ENCODE measurements around the gene CPEB4. TPM values are rescaled to one million over a fixed set of nuclear protein-coding genes. Genes with fewer than 3 reads are reported as not detected.

CPEB4 gene
- total and polyA plus RNA-seq, 2 donors (not counting 3 experiments of a cell fraction or from before 2014, with no cell fraction given): 11.3 to 16.4 TPM

- intact Hi-C loops (cut with micrococcal nuclease): no loop called here
- H3K4me2 ChIP-seq (ENCODE audit: insufficient read depth, low read length): peak overlapping the region; percentile 77
- TF ChIP-seq JUN (IDR thresholded peaks at IDR 0.05; ENCODE audit: borderline replicate concordance, insufficient read depth, insufficient read length, low read depth) (no peak), POLR2A (IDR thresholded peaks at IDR 0.05; ENCODE audit: low read depth, low read length) (no peak), MAX (IDR thresholded peaks at IDR 0.05; ENCODE audit: insufficient read depth, insufficient read length) (no peak), FOS (IDR thresholded peaks at IDR 0.05; ENCODE audit: borderline replicate concordance, insufficient read depth, low read length) (no peak), POLR2AphosphoS5 (IDR thresholded peaks at IDR 0.05; ENCODE audit: insufficient read depth, low read depth, low read length) (no peak)
- H3K79me2 ChIP-seq (ENCODE audit: control insufficient read depth, insufficient read depth, low read length): peaks cover 52% of the 10 kb centered on the region
- peak overlapping the region in 2 of 3 experiments; percentile 17 to 84 for H3K4me3 ChIP-seq (replicated peaks in 1 of 3; ENCODE audit: insufficient read depth in 1 of 3, low read depth in 1 of 3, low read length in 3 of 3)
- H3K36me3 ChIP-seq (ENCODE audit: control insufficient read depth in 2 of 2, extremely low read depth in 1 of 2, insufficient read depth in 2 of 2, low read length in 2 of 2): no peaks in the 10 kb centered on the region
- no peak overlapping the region for H2AFZ ChIP-seq (ENCODE audit: low read depth, low read length)
- ChIA-PET CTCF (interaction anchor here (0.8 to 6.5 kb wide), 13 partner anchors 8 to 276 kb away, joined by 3 to 70 read pairs (median 4); no protein-coding TSS in a partner anchor), POLR2A (interaction anchor here (1.2 to 1.6 kb wide), 2 partner anchors 32 to 125 kb away, joined by 3 to 6 read pairs; no protein-coding TSS in a partner anchor)
- no peak for FAIRE-seq
- no peaks in the 10 kb centered on the region for H3K9me1 ChIP-seq (replicated peaks; ENCODE audit: control insufficient read depth, extremely low read depth, insufficient read depth, low read length)
- peak overlapping the region; percentile 32 for H3K27ac ChIP-seq (ENCODE audit: insufficient read depth, low read depth, low read length)
- H3K27me3 ChIP-seq (ENCODE audit: control insufficient read depth in 2 of 2, insufficient read depth in 2 of 2, low read length in 2 of 2): no peaks in the 10 kb centered on the region
- dilution Hi-C loops (cut with MboI; ENCODE audit: extremely low pct_ligation_motif_present, low sequenced_read_pairs): no loop called here
- H3K9ac ChIP-seq (replicated peaks; ENCODE audit: extremely low read depth, insufficient read depth, low read length): peak overlapping the region; percentile 51
- DNase-seq (ENCODE audit: low read depth, low spot score): no peak
- BruUV-seq (replicated peaks): no TSS peak
- no peaks in the 10 kb centered on the region for H4K20me1 ChIP-seq (replicated peaks; ENCODE audit: control insufficient read depth, extremely low read depth, insufficient read depth, low read length)
- H3K9me3 ChIP-seq (replicated peaks; ENCODE audit: control insufficient read depth, insufficient read depth, low read length): no peaks in the 10 kb centered on the region
- peaks cover 36% of the 10 kb centered on the region for H3K4me1 ChIP-seq (ENCODE audit: control insufficient read depth, extremely low read depth, insufficient read depth, low read length)
These were observed 3.4 kb downstream of the CPEB4 start for GRCh38 chr5:173891308-173892116.

DNA sequence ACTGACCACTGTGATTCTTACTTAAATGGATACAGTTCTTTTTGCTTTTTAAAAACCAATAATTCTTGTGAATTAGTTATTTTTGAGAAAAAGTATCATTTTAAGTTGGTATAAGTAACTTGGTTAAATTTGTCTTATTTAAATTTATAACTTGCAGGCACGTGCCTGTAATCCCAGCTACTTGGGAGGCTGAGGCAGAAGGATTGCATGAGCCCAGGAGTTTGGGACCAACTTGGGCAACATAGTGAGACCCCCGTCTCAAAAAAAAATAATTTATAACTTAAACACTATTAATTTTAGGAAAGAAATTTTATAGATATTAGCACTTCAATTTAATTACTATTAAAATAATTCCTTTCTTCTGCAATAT lies 5.0 kb downstream of the CPEB4 start:
- Histone ChIP-seq H3K4me2 (ENCODE audit: insufficient read depth, low read length) (peak overlapping the region; percentile 77), H3K9me1 (replicated peaks; ENCODE audit: control insufficient read depth, extremely low read depth, insufficient read depth, low read length) (no peaks in the 10 kb centered on the region), H3K27me3 (ENCODE audit: control insufficient read depth in 2 of 2, insufficient read depth in 2 of 2, low read length in 2 of 2) (no peaks in the 10 kb centered on the region), H4K20me1 (replicated peaks; ENCODE audit: control insufficient read depth, extremely low read depth, insufficient read depth, low read length) (no peaks in the 10 kb centered on the region), H3K36me3 (ENCODE audit: control insufficient read depth in 2 of 2, extremely low read depth in 1 of 2, insufficient read depth in 2 of 2, low read length in 2 of 2) (no peaks in the 10 kb centered on the region), H3K4me3 (replicated peaks in 1 of 3; ENCODE audit: insufficient read depth in 1 of 3, low read depth in 1 of 3, low read length in 3 of 3) (peak overlapping the region in 1 of 3 experiments; percentile 84), H3K4me1 (ENCODE audit: control insufficient read depth, extremely low read depth, insufficient read depth, low read length) (peaks cover 36% of the 10 kb centered on the region), H3K79me2 (ENCODE audit: control insufficient read depth, insufficient read depth, low read length) (peaks cover 56% of the 10 kb centered on the region), H2AFZ (ENCODE audit: low read depth, low read length) (no peak overlapping the region), H3K9ac (replicated peaks; ENCODE audit: extremely low read depth, insufficient read depth, low read length) (peak overlapping the region; percentile 22), H3K27ac (ENCODE audit: insufficient read depth, low read depth, low read length) (no peak overlapping the region), H3K9me3 (replicated peaks; ENCODE audit: control insufficient read depth, insufficient read depth, low read length) (no peaks in the 10 kb centered on the region)
- CTCF ChIA-PET: interaction anchor here (0.7 to 6.5 kb wide), 3 partner anchors 8 to 33 kb away, joined by 3 to 70 read pairs (median 5); no protein-coding TSS in a partner anchor
- FAIRE-seq: no peak
- no peak for DNase-seq (ENCODE audit: low read depth, low spot score)
- dilution Hi-C loops (cut with MboI; ENCODE audit: extremely low pct_ligation_motif_present, low sequenced_read_pairs): no loop called here
- TF ChIP-seq FOS (IDR thresholded peaks at IDR 0.05; ENCODE audit: borderline replicate concordance, insufficient read depth, low read length) (no peak), POLR2AphosphoS5 (IDR thresholded peaks at IDR 0.05; ENCODE audit: insufficient read depth, low read depth, low read length) (no peak), JUN (IDR thresholded peaks at IDR 0.05; ENCODE audit: borderline replicate concordance, insufficient read depth, insufficient read length, low read depth) (no peak), MYC (IDR thresholded peaks at IDR 0.05; ENCODE audit: low read depth, low read length) (no peak), CTCF (IDR thresholded peaks at IDR 0.05; ENCODE audit: extremely low read depth in 1 of 2, insufficient read depth in 1 of 2, low read depth in 1 of 2, low read length in 2 of 2) (no peak), GATA2 (IDR thresholded peaks at IDR 0.05; ENCODE audit: insufficient read depth, insufficient read length, low read depth, low read length) (no peak)
- intact Hi-C loops (cut with micrococcal nuclease): no loop called here
- POLR2A ChIA-PET: interaction anchor here (0.8 kb wide), 1 partner anchor 25 kb away, joined by 5 read pairs; no protein-coding TSS in a partner anchor
- no TSS peak for BruUV-seq (replicated peaks)

Measured in endothelial cell of umbilical vein (primary cell).